GM19099 (cell line): ENCODE measurements around the gene VTCN1.

Experiments used
- POLR2A ChIP-seq: IDR thresholded peaks from 3 replicates; pipeline ENCODE4 v1.6.1; 2011; ENCODE audit warnings: low read depth; ENCODE audit not compliant: insufficient read length; ENCODE audit errors: extremely low read depth

Gene VTCN1

GRCh38 chr1:117180147-117180967, 30.4 kb downstream of the VTCN1 start:
- no peak for TF ChIP-seq POLR2A

GRCh38 chr1:117179471-117179870, 31.3 kb downstream of the VTCN1 start:
- no peak for TF ChIP-seq POLR2A

- TF ChIP-seq POLR2A = no peak
Observed at GRCh38 chr1:117178756-117179155, 32.0 kb downstream of the VTCN1 start.

- TF ChIP-seq POLR2A = no peak
Observed at GRCh38 chr1:117177376-117177775, 33.4 kb downstream of the VTCN1 start.

GRCh38 chr1:117176579-117176978, 34.1 kb downstream of the VTCN1 start:
- TF ChIP-seq POLR2A = no peak

- no peak for TF ChIP-seq POLR2A
Observed at GRCh38 chr1:117174851-117175250, 35.9 kb downstream of the VTCN1 start.

GRCh38 chr1:117173691-117174090, 37.0 kb downstream of the VTCN1 start:
- no peak for TF ChIP-seq POLR2A

- TF ChIP-seq POLR2A = no peak
Observed at GRCh38 chr1:117173006-117173405, 37.7 kb downstream of the VTCN1 start.

GRCh38 chr1:117171900-117172511, 38.7 kb downstream of the VTCN1 start:
- TF ChIP-seq POLR2A = no peak

GRCh38 chr1:117169871-117170596, 40.7 kb downstream of the VTCN1 start:
- no peak for TF ChIP-seq POLR2A

- no peak for TF ChIP-seq POLR2A
Observed at GRCh38 chr1:117167402-117167801, 43.3 kb downstream of the VTCN1 start.

GRCh38 chr1:117166076-117166475, 44.7 kb downstream of the VTCN1 start:
- TF ChIP-seq POLR2A = no peak

GRCh38 chr1:117164209-117164608, 46.5 kb downstream of the VTCN1 start:
- no peak for TF ChIP-seq POLR2A

GRCh38 chr1:117162816-117163215, 47.9 kb downstream of the VTCN1 start:
- TF ChIP-seq POLR2A = no peak

- no peak for TF ChIP-seq POLR2A
Observed at GRCh38 chr1:117161887-117162286, 48.8 kb downstream of the VTCN1 start.

GRCh38 chr1:117150316-117150715, 60.4 kb downstream of the VTCN1 start:
- TF ChIP-seq POLR2A = no peak
